ENCODE measurements around the gene SLC9A7. TPM values are rescaled to one million over a fixed set of nuclear protein-coding genes. Genes with fewer than 3 reads are reported as not detected.
"Not testable (repeated sequence)": the region's sequence is repeated elsewhere in the genome, so short reads cannot be mapped to it uniquely, and the experiment has no call there.

The SLC9A7 gene
- total and polyA plus RNA-seq, 12 donors, result 0.43 to 7.5 (median 1.9) TPM

DNA sequence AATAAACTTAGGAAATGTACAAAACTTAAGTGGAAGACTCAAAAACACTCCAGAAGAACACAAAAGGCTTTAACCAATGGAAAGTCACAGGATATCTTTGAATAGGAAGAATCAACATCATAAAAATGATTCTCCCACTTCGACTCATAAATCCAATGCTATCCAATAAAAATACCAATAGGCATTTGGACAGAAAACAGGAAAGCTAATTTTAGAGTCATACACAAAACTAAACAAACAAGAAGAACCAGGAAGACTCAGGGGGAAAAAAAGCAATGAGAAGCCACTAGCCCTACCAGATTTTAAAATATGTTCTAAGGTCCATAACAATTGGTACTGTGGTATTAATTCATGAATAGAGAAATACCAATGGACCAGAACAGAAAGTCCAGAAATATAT lies 28.2 kb downstream of the SLC9A7 start:
- peaks cover 0 to 14% (median 7%) of the 10 kb centered on the region in 11 donors for H3K9me3 ChIP-seq
- H3K4me3 ChIP-seq, result no peak overlapping the region
- H3K27me3 ChIP-seq, result peaks cover 0 to 29% (median 0%) of the 10 kb centered on the region in 7 donors
- WGBS, 2 donors, result 57 to 67% methylated on average over 1 of the region's 1 CpG
- no peak overlapping the region for H3K27ac ChIP-seq
- no peaks in the 10 kb centered on the region for H3K36me3 ChIP-seq
- ATAC-seq (no peak), DNase-seq (no peak)
- H3K4me1 ChIP-seq, result no peaks in the 10 kb centered on the region
- no peak for TF ChIP-seq CTCF (IDR thresholded peaks at IDR 0.05)
- intact Hi-C loops (cut with DNase I), result no loop called here

GRCh38 chrX:46727441-46727840 lies 31.5 kb downstream of the SLC9A7 start:
- Histone ChIP-seq H3K4me1 (no peaks in the 10 kb centered on the region), H3K27ac (no peak overlapping the region), H3K36me3 (no peaks in the 10 kb centered on the region), H3K9me3 (no peaks in the 10 kb centered on the region), H3K4me3 (no peak overlapping the region), H3K27me3 (peaks cover 0 to 29% (median 0%) of the 10 kb centered on the region in 7 donors)
- TF ChIP-seq CTCF (IDR thresholded peaks at IDR 0.05), result no peak
- intact Hi-C loops (cut with DNase I), result no loop called here
- ATAC-seq, result no peak
- 76 to 86% methylated on average over 5 of the region's 5 CpGs for WGBS, 2 donors
- DNase-seq, result no peak

DNA sequence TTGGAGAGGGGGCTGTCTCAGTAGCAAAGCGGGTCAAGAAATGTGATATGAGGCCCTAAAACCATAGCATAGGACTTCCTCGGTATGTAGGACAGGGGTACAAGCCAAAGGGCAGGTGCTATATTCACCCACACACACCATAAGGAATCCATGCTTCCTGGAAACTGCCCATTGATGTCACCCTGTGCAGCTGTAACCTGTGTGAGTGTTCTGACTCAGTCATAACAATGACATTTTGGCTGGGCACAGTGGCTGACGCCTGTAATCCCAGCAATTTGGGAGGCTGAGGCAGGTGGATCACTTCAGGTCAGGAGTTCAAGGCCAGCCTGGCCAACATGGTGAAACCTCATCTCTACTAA lies 35.4 kb downstream of the SLC9A7 start:
- 88% methylated on average over 3 of the region's 3 CpGs for WGBS, 2 donors
- DNase-seq; H3K4me1 ChIP-seq; intact Hi-C loops (cut with DNase I); H3K4me3 ChIP-seq; H3K9me3 ChIP-seq; H3K27ac ChIP-seq; H3K36me3 ChIP-seq; ATAC-seq: not testable (repeated sequence)
- H3K27me3 ChIP-seq, result peaks cover 0 to 14% (median 0%) of the 10 kb centered on the region in 7 donors

DNA sequence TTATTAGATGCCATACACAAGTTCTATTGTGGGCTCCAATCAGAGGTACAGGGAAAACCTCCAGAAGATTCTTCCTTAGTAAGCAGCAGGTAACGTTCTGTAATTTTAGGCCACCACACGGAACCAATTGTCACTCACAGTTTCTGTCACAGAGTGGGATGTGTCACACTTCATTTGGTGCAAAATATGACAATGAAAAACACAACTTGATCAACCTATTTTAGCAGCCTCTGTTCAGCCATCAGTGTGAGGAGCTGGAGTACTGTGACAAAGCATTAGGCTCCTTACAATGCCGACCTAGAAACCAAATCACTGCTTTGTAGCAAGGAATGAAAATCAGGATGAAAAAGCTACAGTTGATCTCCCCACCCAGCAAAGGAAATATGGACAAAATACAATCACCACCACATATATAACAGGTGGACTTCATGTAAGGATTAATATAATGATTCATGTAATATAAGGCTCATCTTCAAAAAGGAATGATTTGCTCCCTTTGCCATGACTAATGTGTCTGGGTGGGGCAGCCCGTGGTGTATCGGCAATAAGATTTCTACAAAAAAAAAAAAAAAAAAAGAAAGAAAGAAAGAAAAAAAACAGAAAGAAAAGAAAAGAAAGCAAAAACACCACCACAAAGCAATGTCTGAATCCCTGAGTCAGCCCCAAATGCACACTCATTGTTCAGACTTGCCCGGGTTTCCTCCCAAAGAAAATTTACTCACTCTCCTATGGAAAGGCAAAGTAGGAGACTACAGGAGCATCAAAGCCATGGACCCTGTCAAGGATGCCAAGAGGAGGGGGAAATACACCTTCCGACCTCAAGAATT lies 36.0 kb downstream of the SLC9A7 start:
- WGBS, 2 donors, result 89 to 92% methylated on average over 7 of the region's 7 CpGs
- Histone ChIP-seq H3K27ac (no peak overlapping the region), H3K4me3 (no peak overlapping the region), H3K27me3 (peaks cover 0 to 10% (median 0%) of the 10 kb centered on the region in 7 donors), H3K4me1 (no peaks in the 10 kb centered on the region), H3K36me3 (no peaks in the 10 kb centered on the region), H3K9me3 (no peaks in the 10 kb centered on the region)
- ATAC-seq, result no peak
- TF ChIP-seq CTCF (IDR thresholded peaks at IDR 0.05), result no peak
- DNase-seq, result no peak
- intact Hi-C loops (cut with DNase I), result no loop called here

DNA sequence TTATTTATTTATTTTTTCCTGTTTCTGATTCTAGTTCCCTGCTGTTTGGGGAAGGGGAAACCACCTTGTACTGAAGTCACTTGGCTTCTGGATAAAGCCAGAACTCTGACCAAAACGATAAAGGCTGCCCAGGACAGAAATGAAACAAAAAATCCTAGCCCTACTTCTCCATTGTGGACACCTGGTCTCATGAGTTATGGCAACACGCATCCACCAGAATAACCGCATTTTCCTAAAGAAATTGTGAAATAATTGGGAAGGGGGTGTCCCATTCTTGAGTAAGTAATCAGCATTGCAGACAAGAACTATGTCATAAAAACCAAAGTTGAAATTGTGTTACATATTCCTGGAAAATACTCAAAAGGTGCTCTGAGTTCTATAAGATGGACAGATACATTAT lies 42.1 kb downstream of the SLC9A7 start:
- no peak for TF ChIP-seq CTCF (IDR thresholded peaks at IDR 0.05)
- no peaks in the 10 kb centered on the region for H3K36me3 ChIP-seq
- no peak overlapping the region for H3K4me3 ChIP-seq
- H3K9me3 ChIP-seq, result no peaks in the 10 kb centered on the region
- ATAC-seq (no peak), DNase-seq (no peak)
- WGBS, 2 donors, result 87 to 89% methylated on average over 3 of the region's 3 CpGs
- intact Hi-C loops (cut with DNase I), result no loop called here
- H3K27ac ChIP-seq, result no peak overlapping the region
- H3K4me1 ChIP-seq, result no peaks in the 10 kb centered on the region
- peaks cover 0 to 16% (median 0%) of the 10 kb centered on the region in 7 donors for H3K27me3 ChIP-seq
